ENCODE measurements around the gene ATP5ME.
"Not testable (repeated sequence)": the region's sequence is repeated elsewhere in the genome, so short reads cannot be mapped to it uniquely, and the experiment has no call there.

The ATP5ME gene

DNA sequence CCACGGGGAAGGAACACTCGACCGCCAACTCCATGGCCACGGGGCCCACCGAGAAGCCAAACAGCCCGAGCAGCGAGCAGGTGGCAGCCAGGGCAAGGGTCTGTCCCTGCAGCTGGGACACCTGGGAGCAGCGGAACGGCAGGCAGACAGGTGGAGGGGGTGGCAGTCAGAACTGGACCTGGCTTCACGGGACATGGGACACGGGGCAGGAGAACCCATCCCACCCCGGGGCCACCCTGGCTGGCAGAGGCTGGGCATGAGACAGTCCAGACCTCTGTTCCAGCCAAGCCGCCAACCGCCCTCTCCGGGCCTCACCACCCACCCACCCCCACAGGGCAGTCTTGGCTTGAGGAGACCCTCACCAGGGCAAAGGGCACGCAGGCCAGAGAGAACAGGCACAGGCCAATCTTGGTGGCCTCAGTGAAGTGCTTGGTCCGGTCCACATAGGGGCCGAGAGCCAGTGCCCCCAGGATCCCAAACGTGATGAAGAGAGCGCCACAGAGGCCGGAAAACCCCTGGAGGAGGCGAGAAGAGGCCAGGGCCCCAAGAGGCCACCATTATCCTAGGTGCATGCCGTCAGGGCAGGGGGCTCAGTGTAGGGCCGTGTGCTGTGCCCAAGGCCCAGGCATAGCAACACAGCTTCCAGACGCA lies 9.3 kb upstream of the ATP5ME start:
- no peak for DNase-seq

DNA sequence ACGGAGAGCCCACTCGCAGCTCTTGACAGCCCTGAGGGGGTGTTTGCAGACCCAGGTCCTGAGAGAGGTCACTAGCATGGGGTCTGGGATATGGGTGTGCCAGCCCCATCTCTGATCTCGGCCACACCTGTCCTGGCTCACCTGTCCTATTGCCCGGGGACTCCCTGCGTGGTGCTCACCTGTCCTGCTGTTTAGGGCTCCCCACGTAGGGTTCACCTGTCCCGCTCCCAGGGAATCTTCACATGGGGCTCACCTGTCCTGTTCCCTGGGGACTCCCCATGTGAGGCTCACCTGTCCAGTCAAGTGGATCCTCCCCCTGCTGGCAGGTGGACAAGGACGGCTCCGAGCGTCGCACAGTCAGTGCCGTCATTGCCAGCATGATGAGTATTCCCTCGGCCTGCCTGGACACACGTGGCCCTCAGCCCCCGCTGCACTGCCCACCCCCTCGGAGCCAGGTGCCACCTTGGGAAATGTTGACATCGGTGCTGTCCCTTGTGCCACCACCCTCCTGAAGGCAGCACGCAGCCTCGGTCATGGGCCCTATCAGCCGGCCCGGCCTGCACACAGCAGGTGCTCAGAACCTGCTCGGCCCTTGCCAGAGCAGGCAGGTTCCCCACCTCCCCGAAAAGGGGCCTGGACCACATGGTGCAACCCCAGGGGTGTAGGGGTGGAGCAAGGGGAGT lies 8.6 kb upstream of the ATP5ME start:
- DNase-seq, result no peak

DNA sequence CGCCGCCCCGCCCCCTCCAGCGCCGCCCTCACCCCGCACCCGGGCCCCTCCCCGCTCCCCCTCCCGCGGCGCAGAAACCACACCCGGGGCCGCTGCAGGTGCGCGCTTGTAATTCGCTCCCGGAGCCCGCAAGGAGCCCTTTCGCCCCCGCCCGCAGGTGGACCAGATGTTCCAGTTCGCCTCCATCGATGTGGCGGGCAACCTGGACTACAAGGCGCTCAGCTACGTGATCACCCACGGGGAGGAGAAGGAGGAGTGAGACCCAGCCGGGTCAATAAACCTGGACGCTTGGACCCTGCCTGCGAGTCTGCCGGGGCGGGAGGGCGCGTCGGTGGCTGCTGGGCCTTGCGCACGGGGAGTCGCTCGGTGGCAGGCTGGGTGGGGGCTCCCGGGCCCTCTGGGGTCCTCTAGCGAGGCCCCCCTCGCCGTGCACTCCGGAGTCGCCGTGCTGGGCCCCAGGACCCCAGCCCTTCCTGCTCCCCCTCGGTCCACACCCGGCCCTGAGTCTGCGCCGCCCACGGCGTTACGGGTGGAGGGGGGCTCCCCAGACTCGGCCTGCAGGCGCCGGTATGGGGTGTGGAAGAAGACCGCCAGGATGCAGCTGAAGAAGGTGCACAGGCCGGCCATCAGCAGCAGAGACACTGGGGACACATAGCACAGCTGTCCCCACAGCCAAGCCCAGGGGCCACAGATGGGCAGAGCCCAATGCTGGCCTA lies 7.8 kb upstream of the ATP5ME start:
- no peak for DNase-seq

DNA sequence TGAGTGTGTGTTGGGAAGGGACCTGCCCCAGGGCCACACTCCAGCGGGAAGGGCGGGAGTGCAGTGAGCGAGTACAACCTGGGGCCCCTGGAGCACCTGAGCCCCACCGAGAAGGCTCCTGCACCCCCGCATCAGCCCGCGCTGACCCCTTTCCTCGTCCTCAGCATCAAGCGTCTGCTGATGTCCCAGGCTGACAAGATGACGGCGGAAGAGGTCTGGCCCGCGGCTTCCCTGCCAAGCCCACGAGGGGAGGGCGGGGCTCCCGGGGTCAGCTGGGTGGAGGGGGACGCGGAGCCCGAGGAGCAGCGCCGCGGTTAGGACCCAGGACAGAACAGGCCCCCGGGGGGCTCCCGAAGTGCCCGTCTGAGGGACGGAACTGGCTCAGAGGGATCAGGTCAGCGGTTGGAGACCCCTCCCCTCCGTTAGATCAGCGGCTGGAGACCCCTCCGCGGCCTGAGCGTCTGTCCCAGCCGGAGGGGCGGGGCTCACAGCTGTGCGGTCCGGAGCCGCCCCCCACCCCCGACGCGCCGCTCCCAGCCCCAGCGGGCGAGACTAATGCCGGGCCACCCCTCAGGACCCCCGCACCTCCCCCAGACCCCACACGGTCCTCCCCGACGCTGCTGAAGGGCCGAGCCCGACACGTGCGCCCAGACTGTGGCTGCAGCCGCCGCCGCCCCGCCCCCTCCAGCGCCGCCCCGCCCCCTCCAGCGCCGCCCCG lies 7.0 kb upstream of the ATP5ME start:
- peak; percentile 42 for DNase-seq

DNA sequence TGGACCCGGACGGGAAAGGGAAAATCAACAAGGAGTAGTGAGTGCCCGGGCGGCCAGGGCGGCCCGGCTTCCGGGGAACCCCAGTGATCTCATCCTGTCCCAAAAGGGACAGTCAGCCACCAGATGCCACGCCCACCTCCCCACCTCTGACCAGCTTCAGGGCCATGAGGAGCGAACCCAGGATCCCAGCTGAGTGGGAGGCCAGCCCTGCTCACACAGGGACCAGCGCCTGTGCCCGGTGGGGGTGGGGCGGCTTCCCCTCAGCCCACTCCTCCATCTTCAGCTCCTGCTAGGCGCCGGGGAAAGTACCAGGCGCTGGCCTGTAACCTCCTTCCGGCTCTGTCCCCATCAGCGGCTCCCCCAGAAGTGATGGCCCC lies 6.5 kb upstream of the ATP5ME start:
- DNase-seq, result no peak

DNA sequence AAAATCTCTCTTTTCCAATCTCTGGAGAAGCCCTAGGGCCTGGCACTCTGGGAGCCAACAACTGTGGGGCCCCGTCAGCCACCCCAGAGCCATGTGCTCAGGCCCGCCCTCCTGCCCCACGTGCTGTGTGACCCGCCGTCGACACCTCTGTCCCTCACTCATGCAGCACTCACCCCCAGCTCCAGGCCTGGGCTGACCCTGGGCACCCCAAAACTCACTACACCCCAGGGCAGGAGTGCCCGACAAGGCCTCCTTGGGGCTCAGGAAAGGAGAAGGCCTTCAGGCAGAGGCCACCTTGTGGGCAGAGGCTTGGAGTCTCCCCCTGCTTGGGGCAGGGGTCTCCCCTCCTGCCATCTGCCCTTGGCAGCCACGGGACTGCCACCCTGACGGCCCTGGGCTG lies 6.0 kb upstream of the ATP5ME start:
- no peak for DNase-seq

DNA sequence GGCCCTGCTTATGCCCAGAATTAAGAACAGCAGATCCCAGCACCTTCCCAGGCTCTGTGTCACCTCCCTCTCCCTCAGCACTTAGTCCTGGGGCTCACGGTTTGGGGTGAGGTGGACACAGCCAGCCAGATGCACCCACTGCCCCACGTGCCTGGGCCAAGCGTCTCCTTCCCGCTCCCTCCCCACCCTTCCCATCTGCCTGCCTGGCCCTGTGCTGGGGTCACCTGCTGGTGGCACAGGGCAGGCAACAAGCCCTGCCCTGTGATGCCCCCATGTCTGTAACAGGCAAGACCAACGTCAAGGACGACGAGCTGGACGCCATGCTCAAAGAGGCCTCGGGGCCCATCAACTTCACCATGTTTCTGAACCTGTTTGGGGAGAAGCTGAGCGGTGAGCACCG lies 5.6 kb upstream of the ATP5ME start:
- no peak for DNase-seq

DNA sequence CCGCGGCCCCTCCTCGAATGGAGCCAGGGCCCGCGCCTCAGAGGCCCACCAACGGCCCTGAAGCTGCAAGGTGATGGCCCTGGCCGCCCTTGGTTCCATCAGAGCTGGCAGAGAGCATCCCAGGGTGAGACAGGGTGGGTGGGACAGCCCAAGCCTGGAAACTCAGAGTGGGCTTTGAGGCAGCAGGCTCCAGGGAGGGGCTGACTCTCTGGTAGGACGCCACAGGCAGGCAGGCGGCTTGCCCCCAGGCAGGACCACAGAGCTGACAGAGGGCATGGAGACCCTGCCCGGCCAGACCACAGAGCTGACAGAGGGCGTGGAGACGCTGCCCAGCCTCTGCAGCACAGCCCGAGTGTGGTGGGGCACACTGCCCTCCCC lies 5.0 kb upstream of the ATP5ME start:
- no peak for DNase-seq

DNA sequence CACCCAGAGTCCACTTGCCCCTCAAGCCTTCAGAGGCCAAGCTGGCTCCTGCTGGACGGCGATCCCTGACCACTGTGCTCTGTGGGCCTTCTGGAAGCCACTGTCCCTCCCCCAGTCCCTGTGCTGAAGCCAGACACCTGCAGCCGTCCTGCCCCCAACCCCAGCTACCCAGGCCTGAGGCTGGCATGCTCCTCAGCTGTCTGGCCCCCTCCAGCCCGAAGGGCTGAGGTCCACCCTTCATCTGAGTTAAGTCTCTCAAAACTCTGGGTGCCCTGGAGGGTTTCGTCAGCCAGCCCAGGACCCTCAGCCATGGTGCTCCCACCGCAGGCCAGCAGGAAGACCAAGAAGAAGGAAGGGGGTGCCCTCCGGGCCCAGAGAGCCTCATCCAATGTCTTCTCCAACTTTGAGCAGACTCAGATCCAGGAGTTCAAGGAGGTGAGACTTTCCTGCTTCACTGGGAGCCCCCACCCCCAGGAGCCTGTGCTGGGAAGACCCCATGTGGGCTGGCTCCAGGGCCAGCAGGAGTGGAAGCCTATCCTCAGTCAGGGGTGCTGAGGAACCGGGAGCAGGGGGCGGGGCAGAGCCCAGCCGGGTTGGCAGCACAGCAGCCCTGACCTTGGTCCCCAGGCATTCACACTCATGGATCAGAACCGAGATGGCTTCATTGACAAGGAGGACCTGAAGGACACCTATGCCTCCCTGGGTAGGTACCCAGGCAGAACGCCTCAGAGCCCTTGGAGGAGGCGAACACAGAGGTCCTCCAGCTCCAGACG lies 4.4 kb upstream of the ATP5ME start:
- DNase-seq, result no peak

DNA sequence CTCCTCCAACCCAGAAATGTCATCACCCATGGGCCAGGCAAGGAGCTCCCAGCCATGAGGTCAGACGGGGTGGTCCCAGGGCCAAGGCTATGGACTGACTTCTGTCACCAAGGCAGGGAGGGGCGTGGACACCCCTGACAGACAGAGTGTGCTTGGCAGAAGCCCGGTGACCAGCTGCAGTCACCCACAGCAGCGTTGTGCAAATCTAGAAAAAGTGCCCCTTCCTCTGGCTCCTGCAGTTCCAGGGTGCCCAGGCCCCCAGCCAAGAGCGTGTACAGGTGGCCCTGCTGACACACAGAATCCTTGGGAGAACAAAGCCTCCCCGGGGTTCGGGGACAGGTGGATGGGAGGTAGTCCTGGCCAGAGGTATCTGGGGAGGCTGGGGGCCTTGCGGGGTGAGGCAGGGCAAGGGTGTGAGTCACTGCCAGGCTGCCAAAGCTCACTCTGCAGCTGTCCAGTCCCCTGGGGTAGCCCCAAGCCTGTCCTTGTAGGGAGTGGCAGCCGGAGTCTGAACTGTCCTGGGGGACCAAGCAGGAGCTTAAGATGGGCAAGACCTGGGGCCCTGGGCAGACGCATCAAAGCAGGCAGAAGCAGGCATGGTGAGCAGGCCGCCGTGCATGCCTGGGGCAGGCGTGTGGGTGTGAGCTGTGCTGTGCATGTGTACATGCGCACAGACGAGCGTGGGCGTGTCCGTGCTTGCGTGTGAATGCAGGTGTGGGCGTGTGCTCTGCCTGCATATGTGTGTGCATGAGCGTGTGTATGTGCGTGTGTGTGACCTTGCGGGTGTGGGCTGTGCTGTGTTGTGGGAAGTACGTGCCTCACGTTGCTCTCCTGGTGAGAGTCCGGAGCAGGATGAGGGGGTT lies 3.6 kb upstream of the ATP5ME start:
- no peak for DNase-seq

DNA sequence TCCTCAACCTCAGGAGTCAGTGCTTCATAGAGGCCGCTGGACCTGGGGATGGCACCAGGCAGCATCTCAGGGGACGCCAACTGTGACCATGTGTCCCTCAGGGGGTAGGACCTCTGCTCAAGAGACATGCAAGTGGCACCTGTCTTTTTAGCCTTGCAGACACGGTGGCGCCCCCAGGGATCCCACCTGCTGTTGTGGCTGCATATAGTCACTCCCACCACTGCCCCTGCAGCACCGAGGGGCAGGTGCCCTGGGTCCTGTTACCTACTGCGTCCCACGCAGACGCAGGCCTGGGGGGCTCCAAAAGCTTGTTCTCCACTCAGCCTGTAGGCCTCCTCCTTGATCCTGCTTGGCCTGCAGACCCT lies 2.8 kb upstream of the ATP5ME start:
- no peak for DNase-seq

DNA sequence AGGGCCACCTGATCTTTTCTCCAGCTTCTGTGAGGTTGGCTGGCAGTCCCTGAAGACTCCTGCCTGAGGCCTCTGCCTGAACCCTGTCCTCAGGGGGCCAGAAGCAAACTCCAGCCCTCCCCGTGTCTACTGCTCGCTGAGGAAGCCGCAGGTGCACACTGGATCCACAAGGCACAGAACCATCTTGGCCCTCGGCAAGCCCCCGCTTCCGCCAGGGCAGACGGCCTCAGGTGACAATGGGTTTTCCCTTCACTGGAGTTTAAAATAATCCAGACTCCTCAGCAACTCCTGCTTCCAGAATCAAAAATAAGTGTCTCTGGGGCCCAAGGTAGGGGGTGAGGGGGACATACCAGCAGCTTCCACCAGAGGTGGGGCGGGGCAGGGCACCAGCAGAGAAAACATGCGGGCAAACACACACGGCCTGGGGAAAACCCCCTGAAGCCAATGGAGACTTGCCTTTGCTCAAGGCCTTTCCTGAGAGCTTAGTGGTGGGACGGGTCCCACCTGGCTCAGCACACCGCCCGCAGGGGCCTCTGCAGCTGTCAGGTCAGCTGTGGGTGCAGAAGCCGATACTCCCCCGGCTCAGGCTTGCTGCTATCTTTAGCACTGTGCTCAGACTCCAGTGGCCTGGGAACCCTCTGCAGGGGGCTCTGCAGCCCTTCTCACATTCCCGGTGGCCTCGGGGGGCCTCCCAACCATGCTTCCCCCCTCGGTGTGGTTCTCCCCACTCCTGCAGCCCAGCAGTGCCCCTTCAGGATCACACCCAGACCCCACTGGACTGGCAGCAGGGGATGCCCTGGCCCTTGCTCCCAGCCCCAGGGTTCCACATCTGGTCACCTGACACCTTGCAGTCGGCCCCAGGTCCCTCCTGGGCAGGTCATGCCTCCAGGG lies 2.1 kb upstream of the ATP5ME start:
- DNase-seq, result no peak

DNA sequence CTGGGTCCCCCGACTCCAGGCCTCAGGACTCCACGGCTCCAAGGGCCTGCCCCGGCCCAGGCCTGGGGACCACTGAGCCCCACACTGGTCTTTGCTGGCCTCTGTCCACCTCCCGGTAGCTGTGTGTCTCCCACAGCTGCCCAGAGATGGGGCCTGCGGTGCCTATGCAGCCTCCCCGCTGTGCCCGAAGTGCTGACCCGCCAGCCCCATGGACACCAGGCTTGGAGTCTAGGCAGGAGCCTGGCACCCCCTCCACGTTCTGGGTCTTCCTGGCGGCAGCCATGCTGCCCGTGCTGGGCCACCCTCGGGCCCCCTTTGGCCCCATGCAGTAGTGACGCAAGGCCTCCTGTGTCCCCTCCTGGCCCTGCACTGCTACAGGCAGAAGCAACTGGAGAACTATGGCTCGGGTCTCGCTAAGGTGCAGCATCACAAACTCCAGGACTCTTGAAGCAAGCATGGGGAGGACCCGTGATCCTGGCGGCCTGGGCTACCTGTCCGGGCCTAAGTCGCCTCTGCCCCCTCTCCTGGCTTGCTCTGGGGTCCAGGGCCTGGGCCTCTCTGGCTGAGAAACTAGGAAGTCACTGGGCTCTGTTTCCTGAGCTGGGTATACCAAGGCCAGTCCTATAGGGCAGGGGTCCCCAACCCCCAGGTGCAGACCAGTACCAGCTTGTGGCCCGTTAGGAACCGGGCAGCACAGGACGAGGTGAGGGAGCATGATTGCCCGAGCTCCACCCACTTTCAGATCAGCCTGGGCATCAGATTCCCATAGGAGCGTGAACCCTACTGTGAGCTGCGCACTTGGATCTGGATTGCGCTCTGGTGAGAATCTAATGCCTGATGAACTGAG lies 1.2 kb upstream of the ATP5ME start:
- DNase-seq, result no peak

DNA sequence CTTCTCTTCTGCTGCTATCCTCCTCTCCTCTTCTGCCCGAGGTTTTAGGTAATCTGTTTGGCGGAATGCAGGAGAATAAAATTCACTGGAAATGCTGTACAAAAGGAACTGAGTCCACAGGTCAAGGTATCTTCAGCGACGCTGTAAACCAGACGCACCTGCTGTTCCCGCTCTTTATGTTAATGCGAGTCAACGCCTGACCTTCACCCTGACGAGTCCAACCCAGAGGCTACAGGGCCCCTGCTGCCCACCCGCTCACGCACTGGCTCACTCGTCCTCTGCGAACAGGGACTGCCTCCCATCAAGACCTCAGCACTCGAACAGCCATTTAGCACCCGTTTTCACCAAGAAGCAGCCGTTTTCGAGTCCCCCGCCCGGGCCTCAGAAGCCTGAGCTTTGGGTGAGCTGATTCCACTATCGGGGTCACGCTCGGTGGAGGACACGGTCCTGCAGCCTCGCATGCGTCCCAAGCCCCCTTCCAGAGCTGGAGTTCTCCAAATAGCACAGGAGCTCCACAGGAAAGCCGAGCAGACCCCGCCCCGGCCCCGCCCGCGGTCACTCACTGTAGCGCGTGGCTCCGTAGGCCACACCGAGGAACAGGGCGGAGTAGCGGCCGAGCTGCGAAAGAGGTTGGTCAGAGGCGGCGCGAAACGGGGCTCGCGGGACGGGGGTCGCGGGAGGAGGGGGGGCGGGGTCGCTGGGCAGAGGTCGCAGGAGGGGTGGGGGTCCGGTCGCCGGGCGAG lies 556 bp downstream of the ATP5ME start:
- DNase-seq, result no peak

DNA sequence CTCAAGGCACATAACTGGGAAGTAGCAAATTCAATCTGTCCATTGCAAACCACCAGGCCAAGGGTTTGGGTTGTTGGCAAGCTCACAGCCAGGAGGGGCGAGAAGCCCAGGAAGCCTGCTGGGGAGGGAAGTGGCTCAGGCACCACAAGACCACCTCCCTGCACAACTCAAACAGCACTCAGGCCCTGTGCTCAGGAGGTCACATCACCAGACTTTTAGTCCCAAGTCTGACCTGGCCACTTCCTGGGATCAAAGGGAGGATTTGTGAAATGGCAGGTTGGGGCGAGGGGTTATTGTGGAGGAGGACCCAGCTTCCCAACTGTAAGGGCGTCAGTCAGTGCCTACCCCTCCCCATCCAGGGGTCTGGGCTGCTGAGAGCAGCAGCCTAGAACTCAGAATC lies 2.3 kb downstream of the ATP5ME start:
- DNase-seq, result no peak

DNA sequence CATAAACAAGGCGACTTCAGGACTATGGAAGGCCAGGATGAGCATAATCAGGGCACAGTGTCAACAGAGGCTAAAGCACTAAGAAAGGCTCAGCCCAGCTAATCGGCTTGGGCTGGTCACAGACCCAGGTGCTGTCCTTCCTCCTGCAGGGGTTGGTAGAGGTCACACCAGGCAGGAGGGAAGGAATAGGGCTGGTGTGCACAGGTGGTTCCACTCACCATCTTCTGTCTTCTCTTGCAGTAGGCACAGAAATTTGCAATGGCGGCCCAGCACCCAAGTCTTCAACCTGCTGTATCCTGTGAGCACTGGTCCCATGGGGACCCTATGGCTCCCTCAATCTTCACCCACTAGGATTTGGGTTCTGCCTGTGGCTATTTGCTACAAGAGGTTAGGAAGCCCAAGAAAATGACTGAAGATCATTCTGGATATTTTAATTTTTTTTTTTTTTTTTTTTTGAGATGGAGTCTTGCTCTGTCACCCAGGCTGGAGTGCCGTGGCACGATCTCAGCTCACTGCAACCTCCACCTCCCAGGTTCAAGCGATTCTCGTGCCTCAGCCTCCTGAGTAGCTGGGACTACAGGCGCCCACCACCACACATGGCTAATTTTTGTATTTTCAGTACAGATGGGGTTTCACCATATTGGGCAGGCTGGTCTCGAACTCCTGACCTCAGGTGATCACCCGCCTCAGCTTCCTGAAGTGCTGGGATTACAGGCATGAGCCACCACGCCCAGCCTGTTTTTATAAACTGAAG lies 4.1 kb downstream of the ATP5ME start:
- DNase-seq, result not testable (repeated sequence)

DNA sequence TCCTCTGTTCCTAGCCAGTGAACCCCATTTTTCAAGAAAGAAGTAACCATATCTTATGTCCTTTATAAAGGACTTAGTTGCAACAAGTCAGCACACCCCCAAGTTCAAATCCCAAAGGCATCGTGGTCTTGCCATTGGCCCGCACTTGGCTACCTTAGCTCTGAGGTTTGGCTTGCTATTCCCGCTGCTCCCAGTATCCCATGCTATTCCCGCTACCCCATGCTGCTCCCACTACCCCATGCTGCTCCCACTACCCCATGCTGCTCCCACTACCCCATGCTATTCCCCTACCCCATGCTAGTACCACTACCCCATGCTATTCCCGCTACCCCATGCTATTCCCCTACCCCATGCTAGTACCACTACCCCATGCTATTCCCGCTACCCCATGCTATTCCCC lies 5.9 kb downstream of the ATP5ME start:
- DNase-seq, result not testable (repeated sequence)

DNA sequence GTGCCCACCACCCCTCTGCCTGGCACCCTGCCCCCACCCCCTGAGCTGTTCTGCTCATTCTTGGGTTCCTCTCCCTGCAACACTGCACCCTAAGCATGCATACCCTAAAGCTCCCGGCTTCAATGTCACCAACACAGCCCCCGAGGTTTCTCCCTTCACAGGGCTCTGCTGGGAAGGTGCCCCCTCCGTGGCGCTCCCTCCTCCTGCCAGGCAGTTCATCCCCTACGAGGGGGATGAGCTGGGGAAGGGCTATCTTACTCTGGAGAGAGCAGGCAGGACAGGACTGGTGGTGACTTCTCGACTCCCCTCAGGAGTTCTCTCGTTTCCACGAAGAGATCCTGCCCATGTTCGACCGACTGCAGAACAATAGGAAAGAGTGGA lies 6.5 kb downstream of the ATP5ME start:
- DNase-seq, result no peak

Data from fibroblast of skin of scalp (primary cell).